Right lobe of liver (tissue), 6 donors: ENCODE measurements around the gene UTP25. TPM values are rescaled to one million over a fixed set of nuclear protein-coding genes. Genes with fewer than 3 reads are reported as not detected.

Source experiments
- ATAC-seq, 4 donors: fragments of 200-7000 bp; cut with Tn5 transposase; one replicate each; pipeline ENCODE4 v1.9.1; 2020; ENCODE audit warnings: mild to moderate bottlenecking in 4 of 4, moderate library complexity in 4 of 4
- DNase-seq, 3 donors: peaks; one replicate each; pipeline ENCODE4 v3.0.0-alpha.2; 2020
- H3K27ac ChIP-seq, 3 donors: fragments of 200-600 bp; one replicate each; pipeline ENCODE4 v1.8.0; 2022
- H3K27me3 ChIP-seq, 2 donors: fragments of 200-600 bp; one replicate each; pipeline ENCODE4 v1.8.0; 2022
- H3K36me3 ChIP-seq, 4 donors: fragments of 200-600 bp; sonication (generic) in 1 of 4; one replicate each; pipeline versions ENCODE4 v1.5.1 to v1.8.0; 2017 to 2022; ENCODE audit warnings: control low read depth in 1 of 4
- H3K4me1 ChIP-seq, 4 donors: fragments of 200-600 bp; sonication (generic) in 1 of 4; one replicate each; pipeline versions ENCODE4 v1.5.1 to v1.8.0; 2017 to 2022; ENCODE audit warnings: control low read depth in 1 of 4
- H3K4me3 ChIP-seq, 3 donors: fragments of 200-600 bp; one replicate each; pipeline ENCODE4 v1.8.0; 2022
- H3K9me3 ChIP-seq, 4 donors: fragments of 200-600 bp; sonication (generic) in 1 of 4; one replicate each; pipeline versions ENCODE4 v1.5.1 to v1.8.0; 2017 to 2022; ENCODE audit warnings: control low read depth in 1 of 4
- POLR2A ChIP-seq: fragments of 450-650 bp; IDR thresholded peaks from one replicate; pipeline ENCODE4 v1.6.1; 2017; ENCODE audit warnings: antibody characterized with exemption, mild to moderate bottlenecking
- WGBS: methylation state at CpG from one replicate; pipeline ENCODE4 v1.1.6; 2018; ENCODE audit warnings: low coverage, low lambda C conversion rate; ENCODE audit not compliant: insufficient coverage; ENCODE audit errors: missing lambda C conversion rate; 5-methylcytosine and 5-hydroxymethylcytosine counted together
- intact Hi-C, 2 donors: fragments of 100-400 bp; cut with DNase I; formaldehyde crosslinking; loops; one replicate each; pipeline versions ENCODE4 v1.11.2 to v1.14.1; 2022
- total RNA-seq, 6 experiments: library from RNA; depleted of rRNA in 2 of 6; stranded (reverse); fragments of >200 nt in 2 of 6; fragmentation: NEBNext Ultra II Directional in 3 of 6; extraction: Animal tissue kit (Norgen Biotek cat#: 25700) in 3 of 6; gene quantifications; one replicate each; pipeline versions ENCODE4 v1.1.0 to v1.2.4, GENCODE V29; 2016 to 2023
- TF ChIP-seq, protein P1 (sequence below), 4 donors: fragments of 200-600 bp in 3 of 4; fragments of 450-650 bp in 1 of 4; IDR thresholded peaks; one replicate each; pipeline versions ENCODE4 v1.5.1 to v1.8.0; 2016 to 2022; ENCODE audit warnings: antibody characterized with exemption in 4 of 4, mild to moderate bottlenecking in 2 of 4
- donor health status: DM: no; HTN: yes; CAD: no.
- donor health status: DM: no; HTN: no; CAD: no.
- donor health status: DM: no; HTN: no; CAD: no.
- donor health status: DM: no; HTN: yes; CAD: no.
- donor health status: DM: no; HTN: yes; CAD: no.

UTP25 gene
- total RNA-seq, 6 experiments from 2014 or later = 4.6 to 10.0 (median 6.4) TPM

DNA sequence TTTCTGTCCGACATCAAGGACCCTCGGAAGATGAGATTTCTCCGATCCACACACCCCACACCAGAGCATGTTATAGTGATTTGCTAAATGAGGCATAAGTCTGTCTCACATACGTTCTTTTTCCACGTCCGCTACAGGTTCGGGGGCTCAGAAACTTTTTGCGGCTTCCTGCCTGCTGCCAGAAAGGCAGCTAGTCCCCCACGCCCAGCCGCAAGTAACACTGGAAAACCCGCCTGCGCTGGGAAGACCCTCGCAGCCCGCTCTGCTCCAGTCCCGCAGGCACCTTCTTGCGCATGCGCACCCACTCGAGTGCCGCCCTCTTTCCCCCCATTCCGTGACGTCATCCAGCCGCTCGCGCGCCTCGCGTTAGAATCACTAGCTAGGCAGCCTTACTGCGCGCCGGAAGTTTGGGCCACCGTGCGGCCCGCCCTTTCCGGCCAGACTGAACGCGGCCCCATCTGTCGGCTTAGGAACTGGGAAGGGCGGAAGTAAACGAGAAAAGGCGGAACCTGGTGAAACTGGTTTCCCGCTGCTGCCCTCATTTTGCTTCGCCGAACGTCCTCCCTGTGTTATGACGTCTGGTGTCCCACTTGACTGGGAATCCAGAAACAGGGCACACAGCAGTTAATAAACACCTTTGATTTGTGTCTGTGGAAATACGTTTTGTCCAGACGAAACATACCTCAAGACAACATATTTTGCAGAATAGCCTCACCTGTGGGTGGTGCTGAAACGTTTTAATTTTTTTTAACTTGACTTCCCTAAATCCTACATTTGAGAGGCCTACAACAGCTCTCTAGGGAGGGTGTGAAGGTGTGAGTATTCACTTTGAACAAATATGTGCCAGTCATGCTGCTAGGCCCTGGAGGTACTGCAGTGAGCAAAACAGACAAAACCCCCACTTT is 43.3 kb upstream of the UTP25 start, which contains the start of gene C1orf74:
C1orf74 (minus strand) TSS at position 295 of the 905 bp plus-strand sequence. CDS start 925 bp downstream, outside the sequence.
- peak within 1 kb of the TSS; percentile 48 to 83 (median 71) for H3K4me3 ChIP-seq
- peaks cover 0 to 3% (median 1%) of the 10 kb centered on the region in 4 donors for H3K36me3 ChIP-seq
- DNase-seq (peak; percentile 99), ATAC-seq (peak; percentile 93 to 96 (median 96))
- intact Hi-C loops = no loop called here
- no peaks in the 10 kb centered on the region for H3K27me3 ChIP-seq
- TF ChIP-seq, protein P1, sequence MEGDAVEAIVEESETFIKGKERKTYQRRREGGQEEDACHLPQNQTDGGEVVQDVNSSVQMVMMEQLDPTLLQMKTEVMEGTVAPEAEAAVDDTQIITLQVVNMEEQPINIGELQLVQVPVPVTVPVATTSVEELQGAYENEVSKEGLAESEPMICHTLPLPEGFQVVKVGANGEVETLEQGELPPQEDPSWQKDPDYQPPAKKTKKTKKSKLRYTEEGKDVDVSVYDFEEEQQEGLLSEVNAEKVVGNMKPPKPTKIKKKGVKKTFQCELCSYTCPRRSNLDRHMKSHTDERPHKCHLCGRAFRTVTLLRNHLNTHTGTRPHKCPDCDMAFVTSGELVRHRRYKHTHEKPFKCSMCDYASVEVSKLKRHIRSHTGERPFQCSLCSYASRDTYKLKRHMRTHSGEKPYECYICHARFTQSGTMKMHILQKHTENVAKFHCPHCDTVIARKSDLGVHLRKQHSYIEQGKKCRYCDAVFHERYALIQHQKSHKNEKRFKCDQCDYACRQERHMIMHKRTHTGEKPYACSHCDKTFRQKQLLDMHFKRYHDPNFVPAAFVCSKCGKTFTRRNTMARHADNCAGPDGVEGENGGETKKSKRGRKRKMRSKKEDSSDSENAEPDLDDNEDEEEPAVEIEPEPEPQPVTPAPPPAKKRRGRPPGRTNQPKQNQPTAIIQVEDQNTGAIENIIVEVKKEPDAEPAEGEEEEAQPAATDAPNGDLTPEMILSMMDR (IDR thresholded peaks at IDR 0.05) = no peak
- TF ChIP-seq POLR2A = peak; percentile 80
- peak within 1 kb of the TSS; percentile 83 to 86 (median 85) for H3K27ac ChIP-seq
- H3K9me3 ChIP-seq = no peaks in the 10 kb centered on the region
- H3K4me1 ChIP-seq = peaks cover 0 to 48% (median 19%) of the 10 kb centered on the region in 4 donors
- WGBS = 4% methylated on average over 18 of the region's 48 CpGs

DNA sequence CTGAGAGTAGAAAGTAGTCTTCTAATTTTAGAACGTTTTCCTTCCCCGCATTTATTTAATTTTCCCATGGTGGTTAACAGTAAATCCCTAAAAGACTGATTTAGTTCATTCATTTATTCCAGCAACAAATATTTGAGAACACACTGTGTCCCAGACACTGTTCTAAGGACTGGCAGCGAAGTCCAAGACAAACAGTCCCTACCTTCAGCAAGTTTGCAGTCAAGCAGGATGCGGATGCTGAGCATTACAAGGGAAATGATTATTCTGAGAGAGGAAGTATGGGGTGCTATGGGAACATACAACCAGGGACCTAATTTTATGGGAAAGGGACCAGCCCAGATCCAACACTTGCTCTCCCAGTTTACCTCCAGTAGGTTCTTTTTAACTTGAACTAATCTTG is 42.2 kb upstream of the UTP25 start:
- no peak for DNase-seq
- H3K36me3 ChIP-seq = peaks cover 0 to 12% (median 3%) of the 10 kb centered on the region in 4 donors
- no peak overlapping the region for H3K27ac ChIP-seq
- peaks cover 0 to 48% (median 18%) of the 10 kb centered on the region in 4 donors for H3K4me1 ChIP-seq
- intact Hi-C loops = no loop called here
- H3K27me3 ChIP-seq = no peaks in the 10 kb centered on the region
- no peak overlapping the region for H3K4me3 ChIP-seq
- no peak for ATAC-seq
- WGBS = 95% methylated on average over 3 of the region's 4 CpGs
- no peaks in the 10 kb centered on the region for H3K9me3 ChIP-seq
- TF ChIP-seq, protein P1 (IDR thresholded peaks at IDR 0.05) = no peak
- TF ChIP-seq POLR2A = no peak

DNA sequence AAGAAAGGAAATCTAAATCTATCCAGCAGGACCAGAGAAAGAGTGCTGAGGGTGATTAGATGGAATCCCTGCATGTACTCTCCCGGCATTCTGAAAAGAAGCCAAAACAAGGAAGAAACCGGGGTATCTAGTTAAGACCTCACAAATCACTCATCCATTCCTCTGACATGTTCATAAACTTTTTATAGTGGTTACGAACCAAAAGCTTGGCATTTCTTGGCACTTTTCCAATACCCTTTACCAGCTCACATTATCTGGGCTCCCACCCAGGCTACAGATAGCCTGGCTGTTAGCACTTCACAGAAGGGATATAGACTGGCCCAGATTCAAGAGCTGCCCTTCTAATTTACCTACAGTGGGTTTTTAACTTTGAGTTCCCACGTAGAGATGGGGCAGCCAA is 41.6 kb upstream of the UTP25 start:
- no peak for TF ChIP-seq POLR2A
- TF ChIP-seq, protein P1 (IDR thresholded peaks at IDR 0.05) = no peak
- no peaks in the 10 kb centered on the region for H3K27me3 ChIP-seq
- peak overlapping the region in 2 of 3 donors; percentile 84 to 88 for H3K27ac ChIP-seq
- 83% methylated on average over 4 of the region's 4 CpGs for WGBS
- no peaks in the 10 kb centered on the region for H3K9me3 ChIP-seq
- H3K36me3 ChIP-seq = peaks cover 0 to 12% (median 3%) of the 10 kb centered on the region in 4 donors
- ATAC-seq (no peak), DNase-seq (no peak)
- peaks cover 0 to 51% (median 20%) of the 10 kb centered on the region in 4 donors for H3K4me1 ChIP-seq
- no peak overlapping the region for H3K4me3 ChIP-seq
- intact Hi-C loops = no loop called here

DNA sequence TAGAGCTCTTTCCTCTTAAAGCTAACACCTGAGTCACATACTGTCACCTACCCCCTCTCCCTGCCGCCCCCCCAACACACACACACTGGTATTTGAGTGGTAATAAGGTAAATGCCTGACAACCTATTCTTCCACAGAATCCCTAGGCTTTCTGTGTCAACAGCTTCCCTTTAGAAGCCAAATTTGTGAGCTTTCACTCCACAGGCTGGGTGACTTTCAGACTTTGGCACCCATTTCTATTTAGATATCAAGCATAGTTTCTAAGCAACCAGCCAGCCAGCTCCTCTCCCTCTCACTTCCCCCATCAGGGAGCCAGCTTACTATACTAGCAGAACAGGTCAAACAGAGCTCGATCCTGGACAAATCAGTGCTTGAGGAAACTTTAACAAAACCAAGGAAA is 40.2 kb upstream of the UTP25 start:
- DNase-seq (peak in 2 of 3 donors; percentile 60 to 77), ATAC-seq (peak; percentile 69 to 80 (median 76))
- peak overlapping the region in 2 of 3 donors; percentile 84 to 88 for H3K27ac ChIP-seq
- peaks cover 0 to 53% (median 23%) of the 10 kb centered on the region in 4 donors for H3K4me1 ChIP-seq
- no peaks in the 10 kb centered on the region for H3K9me3 ChIP-seq
- H3K36me3 ChIP-seq = peaks cover 0 to 12% (median 3%) of the 10 kb centered on the region in 4 donors
- H3K27me3 ChIP-seq = no peaks in the 10 kb centered on the region
- TF ChIP-seq POLR2A = no peak
- TF ChIP-seq, protein P1 (IDR thresholded peaks at IDR 0.05) = no peak
- H3K4me3 ChIP-seq = peak overlapping the region in 1 of 3 donors; percentile 1
- WGBS = 13% methylated on average over 2 of the region's 2 CpGs
- intact Hi-C loops = no loop called here
